NCI-H1092 (cell line): ENCODE data around the gene CRELD2.

Source experiments
- DNase-seq: peaks from one replicate; lab custom pipeline; 2025; lab: John Stamatoyannopoulos, UW

The CRELD2 gene

DNA sequence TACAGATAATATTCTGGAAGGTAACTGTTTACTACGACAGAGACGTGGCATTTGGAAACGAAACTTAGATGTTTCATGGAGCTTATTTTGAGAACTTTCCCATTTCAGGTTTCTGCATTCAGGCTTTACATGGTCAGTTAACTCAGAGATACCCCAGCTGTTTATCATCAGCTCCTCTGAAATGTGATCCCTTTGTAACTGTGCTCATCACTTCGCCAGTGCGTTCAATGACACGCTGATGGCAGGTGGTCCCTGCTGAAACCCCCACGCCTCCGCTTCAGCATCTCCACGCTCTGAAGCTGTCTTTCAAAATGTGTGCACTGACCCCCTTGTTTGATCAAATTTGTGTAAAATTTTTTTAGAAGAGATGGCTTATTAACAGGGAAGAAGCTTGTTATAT is 30.7 kb upstream of the CRELD2 start:
- DNase-seq, result no peak

DNA sequence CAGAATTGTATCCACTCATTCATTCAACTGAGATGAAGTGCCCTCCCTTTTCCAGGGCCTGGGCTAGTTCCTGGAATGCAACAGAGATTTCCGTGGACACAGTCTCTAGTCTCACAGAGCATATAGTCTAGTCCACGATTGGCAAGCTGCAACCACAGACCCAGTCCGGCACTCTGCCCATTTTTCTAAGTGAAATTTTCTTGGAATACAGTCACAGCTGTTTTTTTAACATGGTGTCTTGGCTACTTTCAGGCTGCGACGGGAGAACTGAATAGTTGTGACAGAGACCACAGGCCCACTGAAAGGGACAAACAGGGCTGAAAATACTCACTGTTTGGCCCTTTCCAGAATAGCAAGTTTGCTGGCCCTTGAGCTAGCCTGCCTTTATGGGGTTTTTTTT is 29.4 kb upstream of the CRELD2 start:
- no peak for DNase-seq

DNA sequence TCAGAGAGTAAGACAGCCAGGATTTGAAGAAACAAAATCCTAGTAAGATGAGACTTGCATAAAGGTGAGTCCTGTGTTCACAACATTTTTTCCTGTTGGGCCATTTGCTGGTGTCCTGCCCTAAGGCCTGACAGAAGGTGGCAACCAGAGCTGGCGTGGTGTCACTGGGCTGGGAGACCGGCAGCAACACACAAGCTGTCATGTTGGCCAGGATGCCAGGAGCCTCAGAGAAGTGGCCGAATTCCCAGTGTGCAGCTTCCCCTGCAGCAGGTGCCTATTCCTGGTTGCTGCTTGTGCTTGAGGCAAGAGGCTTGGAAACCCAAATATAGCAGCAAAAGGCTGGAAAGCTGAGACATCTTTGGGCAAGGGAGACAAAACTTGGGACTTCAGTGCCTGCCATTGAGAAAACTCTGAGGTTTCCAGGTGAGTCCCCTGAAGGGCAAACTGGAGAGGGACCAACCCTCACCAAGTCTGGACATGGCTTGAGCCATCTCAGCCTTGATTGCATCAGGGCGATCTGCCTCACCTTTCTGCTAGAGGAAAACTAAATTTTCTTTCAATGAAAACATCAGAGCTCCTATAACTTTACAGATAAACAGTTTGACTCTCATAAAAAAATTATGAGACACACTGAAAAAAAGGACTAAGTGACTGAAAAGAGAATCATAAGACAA is 26.1 kb upstream of the CRELD2 start:
- DNase-seq, result no peak

DNA sequence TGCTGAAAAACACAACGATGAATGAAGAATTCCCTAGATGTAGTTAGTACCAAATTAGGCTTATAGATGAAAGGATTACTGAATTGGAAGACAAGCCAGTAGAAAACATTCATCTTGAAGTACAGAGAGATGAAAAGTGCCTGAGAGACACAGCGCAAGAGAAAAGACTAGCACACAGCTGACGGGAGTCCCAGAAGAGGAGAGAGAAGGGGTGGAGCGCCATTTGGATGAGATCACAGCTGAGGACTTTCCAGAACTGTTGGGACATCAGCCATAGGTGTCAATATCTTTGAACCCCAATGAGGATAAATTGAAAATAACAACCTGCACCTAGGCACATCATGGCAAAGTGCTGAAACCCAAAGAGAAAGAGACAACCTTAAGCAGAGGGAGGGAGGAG is 25.4 kb upstream of the CRELD2 start:
- DNase-seq, result no peak

DNA sequence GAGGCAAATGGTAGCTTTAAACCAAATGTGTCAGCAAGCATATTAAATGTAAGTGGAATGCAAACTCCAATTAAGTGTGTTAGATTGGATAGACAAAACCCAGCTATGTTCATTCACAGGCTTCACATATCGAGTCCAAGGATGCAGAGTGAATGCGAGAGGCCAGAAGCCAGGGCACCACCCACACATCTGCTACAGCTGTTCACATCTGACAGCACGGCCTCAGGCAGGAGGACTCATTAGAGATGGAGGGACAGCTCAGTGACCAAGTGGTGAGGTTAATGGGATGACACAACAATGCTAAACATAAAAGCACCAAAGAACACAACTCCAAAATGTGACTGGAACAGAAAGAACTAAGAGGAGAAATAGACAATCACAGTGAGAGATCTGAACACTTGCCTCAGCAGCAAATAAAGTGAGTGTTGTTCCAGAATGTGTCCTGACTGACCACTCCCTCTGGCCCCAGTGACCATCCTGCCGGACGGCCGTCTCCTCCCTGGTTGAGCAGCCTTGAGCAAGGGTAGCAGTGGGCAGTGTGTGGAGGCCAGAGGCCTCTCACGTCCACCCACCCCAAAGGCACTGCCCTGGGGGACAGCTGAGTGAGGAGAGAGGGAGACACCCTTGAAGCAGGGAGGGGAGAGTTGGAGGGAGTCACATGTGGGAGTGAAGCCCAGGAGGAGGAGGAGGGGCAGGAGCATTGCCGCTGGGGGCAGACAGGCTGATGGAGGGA is 23.9 kb upstream of the CRELD2 start:
- DNase-seq, result no peak

DNA sequence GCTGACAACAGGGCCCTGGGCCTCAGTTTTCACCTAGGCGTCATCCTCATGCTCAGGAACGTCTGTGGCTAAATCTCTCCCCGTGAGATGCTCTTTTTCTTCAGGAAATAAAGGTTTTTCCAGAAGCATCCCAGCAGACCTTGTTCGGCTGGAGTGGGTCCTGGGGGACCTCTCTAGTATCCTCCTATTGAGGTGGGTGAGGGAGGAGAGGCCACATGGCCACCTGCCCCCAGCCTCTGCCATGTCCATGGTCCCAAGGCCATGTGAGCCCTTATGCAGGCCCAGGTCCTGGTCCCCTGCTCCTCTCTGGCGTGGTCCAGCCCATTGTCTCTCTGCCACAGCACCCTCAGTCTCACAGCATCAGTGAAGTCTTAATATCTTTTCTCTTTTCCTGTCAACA is 22.2 kb upstream of the CRELD2 start:
- DNase-seq, result no peak

DNA sequence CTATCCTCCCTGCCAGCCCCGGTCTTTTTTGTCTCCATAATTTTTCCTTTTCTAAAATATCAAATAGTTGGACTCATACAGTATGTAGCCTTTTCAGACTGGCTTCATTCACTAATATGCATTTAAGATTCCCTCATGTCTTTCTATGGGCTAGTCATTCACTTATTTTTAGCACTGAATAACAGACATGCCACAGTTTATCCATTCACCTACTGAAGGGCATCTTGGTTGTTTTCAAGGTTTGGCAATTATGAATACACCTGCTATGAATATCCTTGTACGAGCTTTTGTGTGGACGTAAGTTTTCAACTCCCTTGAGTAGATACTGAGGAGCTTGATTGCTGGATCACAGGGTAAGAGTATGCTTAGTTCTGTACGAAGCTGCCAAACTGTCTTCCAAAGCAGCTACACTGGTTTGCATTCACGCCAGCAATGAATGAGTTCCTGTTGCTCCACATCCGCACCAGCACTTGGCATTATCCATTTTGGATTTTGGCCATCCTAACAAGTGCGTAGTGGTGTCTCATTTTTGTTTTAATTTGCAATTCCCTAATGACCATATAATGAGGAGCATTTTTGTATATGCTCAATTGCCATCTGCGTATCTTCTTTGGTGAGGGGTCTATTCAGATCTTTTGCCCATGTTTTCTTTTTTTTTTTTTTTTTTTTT is 21.3 kb upstream of the CRELD2 start:
- no peak for DNase-seq

DNA sequence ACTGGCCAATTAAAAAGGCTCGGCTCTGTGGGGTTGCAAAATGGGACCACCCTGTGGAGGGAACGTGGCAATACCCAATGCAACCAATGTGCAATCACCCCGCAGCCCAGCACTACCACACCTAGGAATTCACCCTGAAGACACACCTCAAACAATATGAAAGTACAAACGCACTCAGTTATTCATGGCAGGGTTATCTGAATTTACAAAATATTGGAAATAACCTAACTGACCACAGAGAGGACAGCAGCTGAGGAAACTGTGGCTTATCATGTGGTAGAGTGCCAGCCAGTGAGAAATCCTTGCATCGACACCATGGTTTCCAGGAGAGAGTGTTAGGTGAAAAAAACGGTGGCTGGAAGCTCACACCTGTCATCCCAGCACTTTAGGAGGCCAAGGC is 18.9 kb upstream of the CRELD2 start:
- DNase-seq, result no peak

DNA sequence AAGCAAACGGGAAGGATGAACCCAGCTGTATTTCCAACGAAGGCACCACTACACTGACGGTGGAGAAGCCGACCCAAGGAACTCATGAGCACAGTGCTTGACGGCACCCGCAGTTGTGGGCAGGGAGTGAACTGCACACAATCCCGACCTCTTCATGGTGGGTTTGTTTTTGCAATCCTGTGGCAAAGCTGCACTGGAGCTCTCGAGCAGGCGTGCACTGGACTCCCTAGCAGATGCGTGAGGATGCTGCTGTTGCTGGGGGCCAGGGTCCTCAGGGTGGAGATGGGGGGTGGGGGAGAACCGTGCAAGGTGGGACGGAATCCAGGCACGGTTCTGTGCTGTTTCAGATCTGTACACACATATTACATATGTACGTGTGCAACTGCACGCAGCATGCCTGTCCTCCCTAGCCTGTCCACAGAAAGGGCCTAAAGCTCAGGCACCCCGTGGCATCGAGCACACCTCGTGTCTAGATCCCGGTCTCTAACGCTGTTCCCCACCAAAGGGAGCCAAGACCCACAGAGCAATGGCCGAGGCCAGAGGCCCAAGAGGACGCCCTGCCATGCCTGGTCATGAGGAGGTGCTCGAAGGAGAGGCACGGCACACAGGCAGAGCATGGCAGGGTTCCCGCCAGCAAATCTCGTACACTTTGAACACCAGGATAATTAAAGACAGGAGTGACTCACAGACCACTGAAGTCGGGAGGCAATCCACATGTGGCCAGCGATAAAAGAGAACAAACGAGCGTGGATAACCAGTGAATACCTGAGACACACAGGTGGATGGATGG is 17.8 kb upstream of the CRELD2 start:
- DNase-seq, result no peak

DNA sequence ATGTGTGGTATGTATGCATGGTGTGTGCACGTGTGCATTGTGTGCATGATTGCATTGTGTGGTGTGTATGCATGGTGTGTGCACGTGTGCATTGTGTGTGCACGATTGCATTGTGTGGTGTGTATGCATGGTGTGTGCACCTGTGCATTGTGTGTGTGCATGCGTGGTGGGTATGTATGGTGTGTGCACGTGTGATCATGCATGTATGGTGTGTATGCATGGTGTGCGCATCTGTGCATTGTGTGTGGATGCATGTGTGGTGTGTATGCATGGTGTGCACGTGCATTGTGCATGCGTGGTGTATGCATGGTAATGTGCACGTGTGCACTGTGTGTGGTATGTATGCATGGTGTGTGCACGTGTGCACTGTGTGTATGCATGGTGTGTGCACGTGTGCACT is 17.0 kb upstream of the CRELD2 start:
- DNase-seq, result no peak

DNA sequence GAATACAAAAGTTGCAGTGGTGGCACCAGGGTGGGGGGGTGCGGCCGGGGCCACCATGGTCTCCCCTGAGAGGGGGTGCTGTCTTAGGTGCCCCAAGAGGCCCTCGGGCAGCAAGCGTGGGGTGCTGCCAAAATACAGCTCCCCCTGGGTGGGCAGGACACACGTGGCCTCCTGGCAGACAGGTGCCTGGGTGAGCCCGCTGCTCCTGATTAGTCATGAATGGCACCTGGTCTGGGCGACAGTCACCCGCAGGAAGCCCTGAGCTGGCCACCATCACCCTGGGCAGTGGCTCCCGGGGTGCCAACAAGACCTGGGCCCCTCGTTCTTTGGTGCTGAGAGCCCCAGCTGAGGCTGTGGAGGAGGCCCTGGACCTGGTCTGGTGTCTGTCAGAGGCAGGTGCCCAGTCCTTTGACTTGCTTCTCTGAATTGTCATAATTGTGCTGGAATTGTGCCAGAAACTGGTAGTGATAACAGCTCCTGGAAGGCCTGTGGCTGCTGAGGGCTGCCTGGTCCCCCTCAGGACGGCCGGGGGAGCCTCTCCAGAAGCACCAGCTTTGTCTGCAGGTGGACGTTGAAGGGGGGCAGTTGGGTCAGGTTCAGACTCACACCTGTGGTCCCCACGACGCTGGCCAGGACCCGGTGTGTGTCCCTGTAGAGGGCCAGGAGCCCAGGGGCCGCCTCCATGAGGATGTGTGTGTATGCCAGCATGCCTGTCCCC is 15.0 kb upstream of the CRELD2 start:
- DNase-seq, result peak; percentile 11

DNA sequence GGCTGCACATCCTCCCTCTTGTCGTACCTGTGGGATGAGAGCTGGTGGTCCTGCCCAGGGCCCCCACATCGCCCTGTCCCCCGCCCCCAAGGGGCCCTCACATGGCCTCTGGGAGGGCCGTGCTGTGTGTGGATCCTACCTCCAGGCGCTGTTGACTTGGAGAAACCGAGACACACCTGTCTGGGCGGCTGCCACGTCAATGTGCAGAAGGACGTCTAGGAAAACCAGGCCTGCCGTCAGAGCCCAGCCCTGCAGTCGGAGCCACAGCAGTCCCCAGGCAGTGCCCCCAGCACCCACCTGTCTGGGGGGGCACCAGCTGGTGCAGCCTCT is 14.4 kb upstream of the CRELD2 start:
- no peak for DNase-seq

DNA sequence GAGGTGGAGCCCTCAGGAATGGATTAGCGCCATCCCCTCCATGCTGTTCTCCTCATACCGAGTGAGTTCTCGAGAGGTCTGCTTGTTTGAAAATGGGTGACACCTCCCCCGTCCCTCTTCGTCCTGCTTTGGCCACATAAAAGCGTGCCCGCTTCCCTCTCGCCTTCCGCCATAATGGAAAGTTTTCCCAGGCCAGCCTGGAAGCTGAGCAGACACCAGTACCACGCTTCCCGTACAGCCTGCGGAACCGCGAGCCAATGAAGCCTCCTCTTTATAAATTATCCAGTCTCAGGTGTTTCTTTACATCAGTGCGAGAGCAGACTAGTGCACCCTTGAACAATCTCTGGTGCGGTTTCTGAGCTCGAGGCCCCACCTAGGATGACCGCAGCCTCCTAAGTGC is 13.0 kb upstream of the CRELD2 start:
- no peak for DNase-seq

DNA sequence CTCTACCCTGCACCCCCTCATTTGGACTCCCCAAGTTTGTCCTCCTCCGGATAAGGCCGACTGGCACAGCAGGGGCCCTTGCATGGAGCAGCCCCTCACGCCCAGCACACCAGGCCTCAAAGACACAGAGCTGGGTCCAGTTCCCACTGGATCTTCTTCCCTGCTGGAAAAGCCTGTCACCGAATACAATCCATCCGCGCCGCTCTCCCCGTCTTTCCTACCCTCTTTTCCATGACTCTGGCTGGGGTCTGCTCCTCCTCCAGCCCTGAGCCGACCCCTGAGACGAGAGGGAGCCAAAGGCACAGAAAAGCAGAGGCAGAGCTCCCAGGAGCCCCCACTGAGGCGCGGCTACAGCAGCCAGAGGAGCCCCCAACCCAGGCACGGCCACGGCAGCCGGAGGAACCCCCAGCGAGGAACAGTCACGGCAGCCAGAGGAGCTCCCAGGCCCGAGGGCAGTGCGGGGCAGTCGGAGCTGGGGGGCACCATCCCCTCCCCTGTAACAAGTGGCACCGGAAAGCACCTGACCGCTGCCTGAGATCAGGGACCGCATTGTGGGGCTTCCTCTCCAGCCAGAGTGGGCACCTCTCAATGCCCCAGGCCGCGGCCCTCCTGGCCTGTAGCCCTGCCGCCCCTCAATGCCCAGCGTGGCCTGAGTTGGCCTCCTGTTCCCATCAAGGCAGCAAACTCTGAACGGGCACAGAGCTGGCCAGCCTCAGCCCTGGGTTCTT is 12.2 kb upstream of the CRELD2 start:
- DNase-seq, result no peak

DNA sequence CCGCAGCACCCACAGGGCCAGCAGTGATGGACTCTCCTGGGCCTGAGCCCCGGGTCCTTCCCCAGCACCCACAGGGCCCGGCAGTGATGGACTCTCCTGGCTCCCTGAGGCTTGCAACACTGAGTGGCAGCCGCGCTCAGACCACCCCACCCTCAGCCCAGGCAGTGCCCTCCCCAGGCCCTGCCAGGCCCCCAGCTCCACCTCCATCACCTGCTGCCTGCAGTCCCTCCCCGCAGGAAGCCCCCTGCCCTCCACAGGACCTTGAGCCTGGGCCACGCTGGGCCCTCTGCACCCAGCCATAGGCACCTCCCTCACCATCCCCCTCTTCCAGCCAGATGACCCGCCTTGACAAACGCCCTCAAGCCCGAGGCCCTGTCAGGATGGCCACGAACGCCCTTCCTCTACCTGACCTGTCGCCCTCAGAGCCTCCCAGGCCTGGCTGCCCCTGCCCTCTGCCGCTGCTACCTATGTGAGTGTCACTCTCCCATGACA is 11.6 kb upstream of the CRELD2 start:
- no peak for DNase-seq

DNA sequence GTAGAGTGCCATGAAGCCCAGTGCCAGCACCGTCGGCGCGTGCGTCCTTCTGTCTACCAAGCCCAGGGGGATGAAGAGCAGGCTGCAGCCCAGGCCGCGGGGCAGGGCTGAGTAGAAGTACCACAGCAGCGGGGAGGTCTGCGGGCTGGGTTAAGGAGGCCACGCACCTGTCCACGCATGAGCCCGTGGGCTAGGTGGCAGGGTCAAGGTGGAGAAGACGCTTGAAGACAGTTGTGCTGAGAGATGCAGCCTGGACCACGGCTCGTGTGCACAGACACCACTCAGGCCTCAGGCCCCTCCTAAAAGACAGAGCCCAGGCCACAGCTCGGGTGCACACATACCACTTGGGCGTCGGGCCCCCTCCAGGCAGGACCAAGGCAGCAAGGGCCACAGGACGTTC is 10.6 kb upstream of the CRELD2 start:
- DNase-seq, result no peak

DNA sequence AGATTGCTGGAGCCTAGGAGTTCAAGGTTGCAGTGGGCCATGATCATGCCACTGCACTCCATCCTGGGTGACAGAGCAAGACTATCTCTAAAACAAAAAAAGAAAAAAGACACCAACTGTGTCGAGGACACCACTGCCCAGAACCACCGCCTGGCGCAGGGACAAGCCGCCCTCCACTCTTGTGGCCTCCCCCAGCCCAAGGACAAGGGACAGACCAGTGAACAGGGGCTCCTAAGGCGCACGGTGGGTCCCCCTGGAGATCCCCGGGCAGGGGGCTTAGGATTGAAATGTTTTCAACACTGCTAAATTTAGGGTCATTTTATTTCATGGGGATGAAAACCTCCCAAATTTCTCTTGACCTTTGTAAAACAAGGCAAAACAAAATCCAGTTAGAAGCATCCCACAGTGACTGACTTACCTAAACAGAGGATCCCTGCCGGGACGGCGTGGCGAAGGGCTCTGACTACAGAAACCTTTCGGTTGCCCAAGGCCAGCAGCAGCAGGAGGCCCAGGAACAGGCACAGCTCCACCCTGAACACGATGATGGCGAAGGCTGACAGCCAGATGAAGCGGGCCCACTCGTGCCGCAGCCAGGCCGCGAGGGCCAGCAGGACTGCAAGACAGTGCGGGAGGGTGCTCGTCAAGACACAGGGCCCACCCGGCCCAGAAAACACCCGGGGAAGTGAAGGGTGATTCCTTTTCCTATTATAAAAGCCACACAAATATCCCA is 8.8 kb upstream of the CRELD2 start:
- DNase-seq, result no peak

DNA sequence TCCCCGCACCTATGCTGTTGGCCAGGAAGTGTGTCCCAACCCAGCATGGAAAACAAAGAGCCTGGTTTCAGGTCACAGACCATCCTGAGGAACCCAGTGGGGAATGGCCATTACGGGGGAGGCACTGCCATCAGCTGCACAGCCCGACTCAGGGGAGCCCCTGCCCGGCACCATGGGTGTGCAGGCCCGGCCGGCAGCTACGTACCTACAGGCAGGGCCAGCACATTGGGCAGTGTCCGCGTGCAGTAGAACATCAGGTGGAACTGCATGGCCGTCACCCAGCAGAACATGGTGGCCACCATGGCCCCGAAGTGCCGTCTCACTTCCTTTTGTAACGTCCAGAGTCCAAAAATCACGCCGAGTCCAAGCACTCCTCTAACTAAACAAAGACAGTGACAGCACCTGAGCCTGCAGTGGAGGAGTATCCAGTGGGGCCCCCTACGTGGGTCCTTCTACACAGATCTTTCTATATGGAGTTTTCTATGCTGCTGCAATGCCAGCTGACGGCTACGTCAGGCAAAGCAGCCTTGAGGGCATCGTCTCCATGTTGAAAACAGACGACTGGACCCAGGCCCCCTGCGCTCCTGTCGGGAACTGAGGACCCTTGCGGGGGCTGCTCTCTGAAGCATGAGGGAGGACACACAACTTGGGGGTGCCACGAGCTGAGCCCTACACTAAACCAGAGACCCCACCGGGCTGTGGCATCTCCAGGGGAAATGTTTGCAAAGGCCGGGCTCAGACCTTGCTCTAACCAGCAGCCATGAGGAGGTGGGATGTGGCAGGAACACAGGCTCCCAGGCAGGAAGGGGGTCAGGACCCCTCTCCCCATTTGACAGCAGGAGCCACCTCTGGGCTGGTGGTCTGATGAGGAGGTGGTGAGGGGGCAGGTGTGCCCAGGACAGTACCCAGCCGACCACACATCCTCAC is 7.9 kb upstream of the CRELD2 start:
- no peak for DNase-seq

DNA sequence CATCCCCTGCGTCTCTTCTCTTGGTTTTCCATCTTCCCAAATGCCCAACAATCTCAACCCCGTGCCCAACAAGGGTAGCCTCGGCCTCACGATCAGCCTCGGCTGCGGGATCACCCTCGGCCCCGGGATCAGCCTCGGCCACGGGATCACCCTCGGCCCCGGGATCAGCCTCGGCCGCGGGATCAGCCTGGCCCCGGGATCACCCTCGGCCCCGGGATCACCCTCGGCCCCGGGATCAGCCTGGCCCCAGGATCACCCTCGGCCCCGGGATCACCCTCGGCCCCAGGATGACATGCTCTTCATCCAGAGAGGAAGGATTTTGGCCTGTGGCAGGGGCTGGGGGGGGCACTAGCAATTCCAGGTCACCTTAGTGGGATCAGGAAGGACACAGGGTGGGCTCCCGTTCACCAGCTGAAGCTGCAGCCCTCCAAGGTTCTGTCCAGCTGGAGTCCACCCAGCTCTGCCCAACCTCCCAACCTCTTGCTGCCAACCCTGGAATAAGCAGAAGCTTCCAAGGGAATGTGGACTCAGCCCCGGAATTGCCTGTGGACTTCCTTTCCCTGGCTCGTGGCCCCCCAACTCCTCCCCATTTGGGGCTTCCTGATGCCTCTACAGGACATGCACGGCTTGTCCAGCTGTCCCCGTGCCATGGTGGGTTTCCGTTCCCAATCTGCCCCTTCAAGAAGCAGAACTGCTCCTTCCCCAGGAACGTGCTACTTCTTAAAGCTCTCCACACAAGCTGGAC is 6.4 kb upstream of the CRELD2 start:
- no peak for DNase-seq
